ENCODE results near the gene TRNT1. TPM values are rescaled to one million over a fixed set of nuclear protein-coding genes. Genes with fewer than 3 reads are reported as not detected.

The TRNT1 gene
- total and polyA plus RNA-seq, 2 of the 8 experiments (the other 6 are each of a cell fraction or from before 2014, with no cell fraction given) = 7.2 to 33.1 TPM

DNA sequence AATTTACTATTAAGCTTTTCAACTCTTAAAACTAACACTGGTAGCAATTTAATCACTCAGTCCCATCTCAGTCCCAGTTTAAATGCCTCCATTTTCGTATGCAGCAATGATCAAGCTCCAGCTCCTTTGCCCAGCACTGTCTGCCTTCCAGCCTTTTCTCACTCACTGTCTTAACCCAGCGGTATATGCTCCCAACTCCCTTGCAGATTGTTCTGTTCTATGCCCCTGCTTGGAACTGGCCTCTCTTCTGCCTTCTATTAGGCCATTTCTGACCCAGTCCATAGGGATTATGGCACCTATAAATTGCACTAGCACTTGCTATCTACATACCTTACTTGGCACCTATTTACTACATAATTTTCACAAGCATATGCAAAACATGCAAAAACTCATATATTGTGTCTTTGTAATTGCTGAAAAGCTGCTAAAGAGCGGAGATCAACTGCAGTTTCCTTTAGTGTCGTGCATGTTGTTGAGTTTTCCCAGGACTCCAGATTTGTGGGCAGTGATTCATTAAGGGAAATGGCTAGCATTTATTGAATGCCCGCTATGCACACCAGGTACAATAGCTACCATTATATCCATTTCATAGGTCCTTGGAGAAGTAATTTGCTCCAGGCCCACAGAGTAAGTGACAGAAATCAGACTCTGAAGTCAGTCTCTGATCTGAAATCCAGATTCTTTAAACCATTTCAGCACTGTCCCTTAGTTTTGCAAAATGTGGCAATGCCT lies 28.3 kb downstream of the TRNT1 start:
- 92% methylated on average over 5 of the region's 5 CpGs; no CpG with 5 or more reads in 1 of the 2 experiments for WGBS, 2 experiments (ENCODE audit: extremely low coverage in 1 of 2, insufficient coverage in 1 of 2, insufficient read length in 1 of 2, insufficient replicate concordance in 2 of 2, low coverage in 1 of 2, low lambda C conversion rate in 2 of 2, missing lambda C conversion rate in 1 of 2)
- no peak overlapping the region for H2BK5ac ChIP-seq (ENCODE audit: low read depth, low read length)
- no peaks in the 10 kb centered on the region for H3K27me3 ChIP-seq (replicated peaks in 1 of 4; ENCODE audit: control insufficient read depth in 3 of 4, extremely low read depth in 1 of 4, insufficient read depth in 3 of 4, low read length in 3 of 4)
- ChIA-PET POLR2A (ENCODE audit: partially characterized antibody) (interaction anchor here (1.0 to 5.0 kb wide), 4 partner anchors 7 to 25 kb away, joined by 3 to 33 read pairs (median 3); no protein-coding TSS in a partner anchor), CTCF (ENCODE audit: partially characterized antibody) (interaction anchor here (1.2 to 1.6 kb wide), 2 partner anchors 18 to 19 kb away, joined by 3 read pairs; no protein-coding TSS in a partner anchor)
- no peaks in the 10 kb centered on the region for H3K79me1 ChIP-seq (ENCODE audit: low read depth, low read length)
- no peaks in the 10 kb centered on the region for H3K23me2 ChIP-seq (ENCODE audit: low read depth, low read length)
- H4K5ac ChIP-seq (ENCODE audit: insufficient read length, low read depth, low read length) = no peak overlapping the region
- peaks cover 2 to 3% of the 10 kb centered on the region in 2 experiments for H4K20me1 ChIP-seq (replicated peaks in 1 of 2; ENCODE audit: control insufficient read depth in 1 of 2, insufficient read depth in 2 of 2, low read length in 2 of 2)
- H3K4me3 ChIP-seq (ENCODE audit: extremely low read depth in 1 of 4, insufficient read depth in 2 of 4, low read depth in 3 of 4, low read length in 4 of 4) = no peak overlapping the region
- no peak overlapping the region for H2BK20ac ChIP-seq (ENCODE audit: low read length)
- no peak overlapping the region for H3K27ac ChIP-seq (ENCODE audit: low read depth, low read length)
- no peak overlapping the region for H3K14ac ChIP-seq (ENCODE audit: insufficient read length)
- H3K4me1 ChIP-seq (replicated peaks in 1 of 4; ENCODE audit: control insufficient read depth in 3 of 4, insufficient read depth in 4 of 4, low read length in 3 of 4) = no peaks in the 10 kb centered on the region
- FAIRE-seq = no peak
- H3K4me2 ChIP-seq (ENCODE audit: insufficient read depth in 1 of 2, low read depth in 2 of 2, low read length in 2 of 2) = no peak overlapping the region
- no peak overlapping the region for H2BK12ac ChIP-seq (ENCODE audit: low read depth, low read length)
- no peak overlapping the region for H3K18ac ChIP-seq (ENCODE audit: extremely low read depth, low read length)
- no peaks in the 10 kb centered on the region for H3K9me3 ChIP-seq (ENCODE audit: insufficient read depth in 2 of 2, low read depth in 1 of 2, low read length in 1 of 2)
- no peak overlapping the region for H4K91ac ChIP-seq (replicated peaks; ENCODE audit: insufficient read length, low read length)
- no peak for TF ChIP-seq EP300 (IDR thresholded peaks at IDR 0.05; ENCODE audit: borderline replicate concordance in 1 of 2, low read depth in 2 of 2, low read length in 2 of 2)
- 0 out of 2 replicates have a peak, but pooled peaks have one; percentile 32 for TF ChIP-seq POLR2AphosphoS5 (IDR thresholded peaks at IDR 0.05; ENCODE audit: low read depth, low read length)
- H3K56ac ChIP-seq (replicated peaks; ENCODE audit: insufficient read length, low read depth, low read length) = no peak overlapping the region
- H2AFZ ChIP-seq (ENCODE audit: low read length) = no peak overlapping the region
- no peak overlapping the region for H4K8ac ChIP-seq (ENCODE audit: extremely low read depth, insufficient read depth, low read length)
- peaks cover 0 to 62% (median 18%) of the 10 kb centered on the region in 4 experiments; a peak in 6 of 8 replicates for H3K36me3 ChIP-seq (ENCODE audit: control insufficient read depth in 2 of 4, insufficient read depth in 4 of 4, low read length in 3 of 4)
- H3K79me2 ChIP-seq (ENCODE audit: control insufficient read depth in 1 of 2, insufficient read depth in 2 of 2, low read length in 2 of 2) = no peaks in the 10 kb centered on the region
- H2BK120ac ChIP-seq (replicated peaks; ENCODE audit: low read depth, low read length) = no peak overlapping the region
- H3K9ac ChIP-seq (replicated peaks in 1 of 4; ENCODE audit: extremely low read depth in 1 of 4, low read depth in 3 of 4, low read length in 3 of 4) = no peak overlapping the region
- H2AK5ac ChIP-seq (ENCODE audit: low read depth, low read length) = no peak overlapping the region
- DNase-seq (ENCODE audit: low read depth in 1 of 2, low spot score in 2 of 2) = no peak
- H3K4ac ChIP-seq (replicated peaks; ENCODE audit: insufficient read length, low read depth, low read length) = no peak overlapping the region
- H2BK15ac ChIP-seq (ENCODE audit: low read length) = no peak overlapping the region
- no peak overlapping the region for H3K23ac ChIP-seq (ENCODE audit: insufficient read length)
